SK-N-SH (cell line): Measurements from ENCODE around the gene P2RY6. TPM values are rescaled to one million over a fixed set of nuclear protein-coding genes. Genes with fewer than 3 reads are reported as not detected.

Experiments
- CTCF ChIA-PET: fragments of 300-600, 350-600 bp; formaldehyde crosslinking; extraction: SDS; loops from one replicate; lab custom pipeline; 2021; lab: Yijun Ruan, JAX
- POLR2A ChIA-PET: fragments of 350-600 bp; sonication (Branson Sonifier 250); formaldehyde crosslinking; extraction: SDS; loops from one replicate; lab custom pipeline; 2020; ENCODE audit warnings: antibody characterized with exemption, inconsistent platforms; lab: Yijun Ruan, JAX
- DNase-seq: peaks from one replicate; pipeline ENCODE4 v3.0.0; 2012
- H2AFZ ChIP-seq: fragments of 200-600 bp; sonication (generic); 2 replicates; pipeline ENCODE4 v1.8.1; 2016; ENCODE audit warnings: antibody characterized with exemption, mild to moderate bottlenecking, low read depth
- H3F3A ChIP-seq: fragments of 200-600 bp; sonication (generic); replicated peaks from 2 replicates; pipeline ENCODE3; 2016; ENCODE audit warnings: antibody characterized with exemption, mild to moderate bottlenecking; ENCODE audit not compliant: insufficient read depth
- H3K27ac ChIP-seq, 2 experiments: fragments of 200-500 bp in 1 of 2; fragments of 200-600 bp in 1 of 2; sonication (Bioruptor generic) in 1 of 2; sonication (generic), shearing (Covaris generic) in 1 of 2; 2 replicates each; pipeline versions ENCODE4 v1.5.1 to v1.6.1; 2014 to 2016; ENCODE audit warnings: low read depth in 2 of 2, inconsistent platforms in 1 of 2, low read length in 1 of 2, mild to moderate bottlenecking in 1 of 2, mixed read lengths in 1 of 2
- H3K27me3 ChIP-seq: fragments of 200-600 bp; sonication (generic), shearing (Covaris generic); 2 replicates; pipeline ENCODE4 v1.6.1; 2016; ENCODE audit warnings: mixed run types; ENCODE audit not compliant: insufficient read depth
- H3K36me3 ChIP-seq, 2 experiments: fragments of 200-500 bp in 1 of 2; fragments of 200-600 bp in 1 of 2; sonication (Bioruptor generic) in 1 of 2; sonication (generic) in 1 of 2; replicated peaks in 1 of 2; 2 replicates each; pipeline versions ENCODE3 to v1.5.1; 2014 to 2016; ENCODE audit warnings: low read length in 1 of 2, mild to moderate bottlenecking in 1 of 2; ENCODE audit not compliant: insufficient read depth in 2 of 2, control insufficient read depth in 1 of 2
- H3K4me1 ChIP-seq, 2 experiments: fragments of 200-500 bp in 1 of 2; fragments of 200-600 bp in 1 of 2; sonication (Bioruptor generic) in 1 of 2; sonication (generic), shearing (Covaris generic) in 1 of 2; 2 replicates each; pipeline versions ENCODE4 v1.5.1 to v1.6.1; 2014 to 2016; ENCODE audit warnings: low read depth in 1 of 2, low read length in 1 of 2, mixed run types in 1 of 2; ENCODE audit not compliant: insufficient read depth in 2 of 2, control insufficient read depth in 1 of 2
- H3K4me2 ChIP-seq: fragments of 200-600 bp; sonication (generic), shearing (Covaris generic); 2 replicates; pipeline ENCODE4 v1.6.1; 2017; ENCODE audit warnings: mixed run types
- H3K4me3 ChIP-seq, 2 experiments: fragments of 200-500 bp in 1 of 2; fragments of 200-600 bp in 1 of 2; sonication (Bioruptor generic) in 1 of 2; sonication (generic), shearing (Covaris generic) in 1 of 2; 2 replicates each; pipeline versions ENCODE4 v1.5.1 to v1.8.1; 2014 to 2016; ENCODE audit warnings: low read depth in 2 of 2, inconsistent platforms in 1 of 2, low read length in 1 of 2, mild to moderate bottlenecking in 1 of 2, mixed read lengths in 1 of 2, moderate library complexity in 1 of 2
- H3K79me2 ChIP-seq: fragments of 200-600 bp; sonication (generic); 2 replicates; pipeline ENCODE4 v1.8.1; 2017; ENCODE audit warnings: mild to moderate bottlenecking; ENCODE audit not compliant: insufficient read depth
- H3K9ac ChIP-seq: fragments of 200-600 bp; sonication (generic); 2 replicates; pipeline ENCODE4 v1.6.1; 2017; ENCODE audit warnings: mixed run types
- H3K9me2 ChIP-seq: fragments of 200-600 bp; sonication (generic); 2 replicates; pipeline ENCODE4 v1.6.1; 2017; ENCODE audit warnings: mixed run types
- H3K9me3 ChIP-seq: fragments of 200-600 bp; sonication (generic); 2 replicates; pipeline ENCODE4 v1.6.1; 2017; ENCODE audit warnings: mixed run types, mild to moderate bottlenecking, moderate library complexity
- H4K20me1 ChIP-seq: fragments of 200-600 bp; sonication (generic); 2 replicates; pipeline ENCODE4 v1.6.1; 2017; ENCODE audit warnings: mild to moderate bottlenecking, mixed run types; ENCODE audit not compliant: insufficient read depth
- CTCF ChIP-seq: fragments of 200-600 bp; sonication (generic); IDR thresholded peaks from 2 replicates; pipeline ENCODE4 v1.6.1; 2017; ENCODE audit warnings: antibody characterized with exemption, mild to moderate bottlenecking, moderate library complexity
- ELF1 ChIP-seq: IDR thresholded peaks from 2 replicates; pipeline ENCODE4 v1.4.0; 2012
- EZH2phosphoT487 ChIP-seq: fragments of 200-600 bp; sonication (generic); IDR thresholded peaks from 2 replicates; pipeline ENCODE4 v1.6.1; 2017; ENCODE audit warnings: low read depth, mixed run types, mild to moderate bottlenecking, antibody characterized with exemption, moderate library complexity, borderline replicate concordance
- FOXJ3 ChIP-seq: sonication (generic); formaldehyde crosslinking; IDR thresholded peaks from 2 replicates; pipeline ENCODE4 v1.5.1; 2020; ENCODE audit warnings: mild to moderate bottlenecking, missing genetic modification reagents
- GABPA ChIP-seq: IDR thresholded peaks from 2 replicates; pipeline ENCODE4 v1.4.0; 2012; ENCODE audit warnings: low read depth, mild to moderate bottlenecking
- JUND ChIP-seq: IDR thresholded peaks from 2 replicates; pipeline ENCODE4 v1.4.0; 2012
- MEF2A ChIP-seq: IDR thresholded peaks from 2 replicates; pipeline ENCODE4 v1.4.0; 2012; ENCODE audit warnings: low read depth, borderline replicate concordance
- MXI1 ChIP-seq: IDR thresholded peaks from 2 replicates; pipeline ENCODE4 v1.6.1; 2012; ENCODE audit warnings: mild to moderate bottlenecking, low read depth, low read length, improper control_type of control experiment
- NFIC ChIP-seq: IDR thresholded peaks from 2 replicates; pipeline ENCODE4 v1.4.0; 2012; ENCODE audit warnings: borderline replicate concordance
- RAD21 ChIP-seq: IDR thresholded peaks from 2 replicates; pipeline ENCODE4 v1.6.1; 2012; ENCODE audit warnings: mild to moderate bottlenecking, low read length
- RFX5 ChIP-seq: IDR thresholded peaks from 2 replicates; pipeline ENCODE4 v1.6.1; 2012; ENCODE audit warnings: mild to moderate bottlenecking, improper control_type of control experiment, low read length
- RXRA ChIP-seq: IDR thresholded peaks from 2 replicates; pipeline ENCODE4 v1.4.0; 2012; ENCODE audit warnings: low read depth, mild to moderate bottlenecking, borderline replicate concordance
- TAF1 ChIP-seq: IDR thresholded peaks from 2 replicates; pipeline ENCODE4 v1.6.1; 2012; ENCODE audit warnings: low read depth, mild to moderate bottlenecking, low read length, moderate library complexity, borderline replicate concordance
- TEAD4 ChIP-seq: IDR thresholded peaks from 2 replicates; pipeline ENCODE4 v1.4.0; 2012; ENCODE audit warnings: mild to moderate bottlenecking, borderline replicate concordance; ENCODE audit not compliant: insufficient read depth
- WGBS: methylation state at CpG from one replicate; pipeline ENCODE4 v1.1.6; 2017; ENCODE audit warnings: low lambda C conversion rate; 5-methylcytosine and 5-hydroxymethylcytosine counted together
- polyA plus RNA-seq, 3 experiments: library from polyadenylated mRNA; depleted of rRNA; stranded (reverse); fragments of >200 nt; gene quantifications; 2 replicates each; pipeline ENCODE4 v1.2.3, GENCODE V29; 2012

P2RY6 gene
- polyA plus RNA-seq, 1 of the 3 experiments (the other 2 are of a cell fraction), result 0.15 TPM

GRCh38 chr11:73343076-73343873 is 71.1 kb downstream of the P2RY6 start:
- no peaks in the 10 kb centered on the region for H3K27me3 ChIP-seq
- TF ChIP-seq TEAD4 (no peak), MXI1 (peak; percentile 18; the same call in 1 of the 2 replicates)
- H3K36me3 ChIP-seq, result peaks cover 4 to 11% of the 10 kb centered on the region in 2 experiments
- ChIA-PET POLR2A (no interaction called here), CTCF (interaction anchor here (1.3 to 10.6 kb wide), 9 partner anchors 8 to 318 kb away, joined by 4 to 395 read pairs (median 7); partner anchors contain the start of gene ARHGEF17)
- no peaks in the 10 kb centered on the region for H3K9me3 ChIP-seq
- no peaks in the 10 kb centered on the region for H3K9me2 ChIP-seq
- peak overlapping the region in 1 of 2 experiments; percentile 22; a peak in 2 of 4 replicates for H3K4me3 ChIP-seq
- H3F3A ChIP-seq, result no peaks in the 10 kb centered on the region
- H3K79me2 ChIP-seq, result peaks cover 83% of the 10 kb centered on the region
- peak overlapping the region in 1 of 2 experiments; percentile 22; a peak in 1 of 4 replicates for H3K27ac ChIP-seq
- DNase-seq, result peak; percentile 68
- H3K4me1 ChIP-seq, result peaks cover 0 to 44% of the 10 kb centered on the region in 2 experiments; a peak in 1 of 4 replicates
- H2AFZ ChIP-seq, result no peak overlapping the region
- 92% methylated on average over 14 of the region's 40 CpGs for WGBS
- H4K20me1 ChIP-seq, result peaks cover 97% of the 10 kb centered on the region
- no peak overlapping the region for H3K4me2 ChIP-seq
- H3K9ac ChIP-seq, result no peak overlapping the region

- Histone ChIP-seq H3K4me3 (no peak overlapping the region), H3K36me3 (peaks cover 4 to 11% of the 10 kb centered on the region in 2 experiments), H3K79me2 (peaks cover 74% of the 10 kb centered on the region), H3K9me2 (no peaks in the 10 kb centered on the region), H3K9ac (no peak overlapping the region), H3F3A (no peaks in the 10 kb centered on the region), H3K27me3 (no peaks in the 10 kb centered on the region), H3K9me3 (no peaks in the 10 kb centered on the region), H4K20me1 (peaks cover 95% of the 10 kb centered on the region), H3K4me1 (peaks cover 0 to 44% of the 10 kb centered on the region in 2 experiments; a peak in 1 of 4 replicates), H2AFZ (no peak overlapping the region), H3K27ac (no peak overlapping the region), H3K4me2 (no peak overlapping the region)
- ChIA-PET POLR2A (no interaction called here), CTCF (interaction anchor here (1.0 to 2.5 kb wide), 10 partner anchors 9 to 317 kb away, joined by 3 to 16 read pairs (median 4); no protein-coding TSS in a partner anchor)
- TF ChIP-seq MXI1 (peak; percentile 72; the same call in 1 of the 2 replicates), FOXJ3 (no peak), NFIC (no peak), GABPA (no peak), MEF2A (no peak)
- 79% methylated on average over 12 of the region's 20 CpGs for WGBS
- DNase-seq, result peak; percentile 81
Observed at GRCh38 chr11:73344191-73344607, 72.1 kb downstream of the P2RY6 start.

GRCh38 chr11:73345481-73346160 is 73.5 kb downstream of the P2RY6 start:
- POLR2A ChIA-PET, result no interaction called here
- Histone ChIP-seq H4K20me1 (peaks cover 94% of the 10 kb centered on the region), H3K36me3 (peaks cover 8 to 11% of the 10 kb centered on the region in 2 experiments), H3K9me3 (no peaks in the 10 kb centered on the region), H3K4me2 (no peak overlapping the region), H3F3A (peaks cover 5% of the 10 kb centered on the region), H3K9ac (no peak overlapping the region), H3K27me3 (no peaks in the 10 kb centered on the region), H3K79me2 (peaks cover 60% of the 10 kb centered on the region), H3K27ac (no peak overlapping the region), H3K9me2 (no peaks in the 10 kb centered on the region), H3K4me3 (no peak overlapping the region), H3K4me1 (peaks cover 0 to 36% of the 10 kb centered on the region in 2 experiments; a peak in 1 of 4 replicates), H2AFZ (no peak overlapping the region)
- no peak for DNase-seq
- TF ChIP-seq EZH2phosphoT487 (no peak), CTCF (no peak), MXI1 (no peak), RAD21 (no peak), ELF1 (no peak), JUND (no peak), RFX5 (no peak), MEF2A (no peak), RXRA (no peak), TAF1 (no peak)
- CTCF ChIA-PET, result interaction anchor here (0.6 to 2.5 kb wide), 7 partner anchors 10 to 315 kb away, joined by 3 to 16 read pairs (median 4); no protein-coding TSS in a partner anchor
- 98% methylated on average over 5 of the region's 5 CpGs for WGBS
